ENCODE results near the gene LIPC. TPM values are rescaled to one million over a fixed set of nuclear protein-coding genes. Genes with fewer than 3 reads are reported as not detected.
A peak's percentile ranks its signal among the peaks of the same experiment; 100 is the strongest.

Gene LIPC
- total RNA-seq, 1 experiment from 2014 or later, result not detected

DNA sequence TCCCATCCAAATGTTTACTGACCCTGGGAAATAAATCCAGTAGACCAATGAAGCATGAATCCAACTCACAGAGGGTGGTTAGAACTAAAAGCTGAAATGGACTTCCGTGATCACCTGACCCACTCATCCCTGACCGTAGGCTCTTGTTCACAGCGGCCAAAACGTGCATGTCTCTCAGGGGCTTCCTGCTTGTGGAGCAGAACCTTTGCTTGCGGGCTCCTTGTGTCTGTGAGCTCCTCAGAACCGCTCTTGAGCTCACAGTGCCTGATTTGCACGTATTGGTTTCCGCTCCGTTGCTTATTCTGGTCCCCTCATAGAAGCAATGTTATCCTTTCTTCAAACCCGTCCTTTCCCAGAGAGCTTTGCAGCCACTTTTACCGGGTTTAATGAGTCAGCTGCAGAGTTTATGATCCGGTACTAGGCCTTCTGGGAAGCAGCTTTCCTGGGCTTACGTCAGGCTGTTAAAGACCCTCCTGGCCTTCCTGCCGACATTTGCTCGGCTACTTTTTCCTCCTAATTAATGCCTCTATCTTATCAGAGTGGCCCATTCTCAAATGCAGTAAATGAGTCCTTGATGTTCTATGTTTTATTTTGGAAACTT, 35.4 kb downstream of the LIPC start:
- Mint-ChIP-seq H3K27ac (no peak overlapping the region), H3K4me1 (peaks cover 23% of the 10 kb centered on the region), H3K36me3 (no peaks in the 10 kb centered on the region), H3K9me3 (no peaks in the 10 kb centered on the region), H3K27me3 (ENCODE audit: low read depth) (no peaks in the 10 kb centered on the region), H3K4me3 (no peak overlapping the region)
- ChIA-PET POLR2A (no interaction called here), CTCF (no interaction called here)
- ATAC-seq, result peak; percentile 27; the same call in 1 of the 2 replicates
- DNase-seq (ENCODE audit: low spot score), result no peak
- TF ChIP-seq, protein P1, sequence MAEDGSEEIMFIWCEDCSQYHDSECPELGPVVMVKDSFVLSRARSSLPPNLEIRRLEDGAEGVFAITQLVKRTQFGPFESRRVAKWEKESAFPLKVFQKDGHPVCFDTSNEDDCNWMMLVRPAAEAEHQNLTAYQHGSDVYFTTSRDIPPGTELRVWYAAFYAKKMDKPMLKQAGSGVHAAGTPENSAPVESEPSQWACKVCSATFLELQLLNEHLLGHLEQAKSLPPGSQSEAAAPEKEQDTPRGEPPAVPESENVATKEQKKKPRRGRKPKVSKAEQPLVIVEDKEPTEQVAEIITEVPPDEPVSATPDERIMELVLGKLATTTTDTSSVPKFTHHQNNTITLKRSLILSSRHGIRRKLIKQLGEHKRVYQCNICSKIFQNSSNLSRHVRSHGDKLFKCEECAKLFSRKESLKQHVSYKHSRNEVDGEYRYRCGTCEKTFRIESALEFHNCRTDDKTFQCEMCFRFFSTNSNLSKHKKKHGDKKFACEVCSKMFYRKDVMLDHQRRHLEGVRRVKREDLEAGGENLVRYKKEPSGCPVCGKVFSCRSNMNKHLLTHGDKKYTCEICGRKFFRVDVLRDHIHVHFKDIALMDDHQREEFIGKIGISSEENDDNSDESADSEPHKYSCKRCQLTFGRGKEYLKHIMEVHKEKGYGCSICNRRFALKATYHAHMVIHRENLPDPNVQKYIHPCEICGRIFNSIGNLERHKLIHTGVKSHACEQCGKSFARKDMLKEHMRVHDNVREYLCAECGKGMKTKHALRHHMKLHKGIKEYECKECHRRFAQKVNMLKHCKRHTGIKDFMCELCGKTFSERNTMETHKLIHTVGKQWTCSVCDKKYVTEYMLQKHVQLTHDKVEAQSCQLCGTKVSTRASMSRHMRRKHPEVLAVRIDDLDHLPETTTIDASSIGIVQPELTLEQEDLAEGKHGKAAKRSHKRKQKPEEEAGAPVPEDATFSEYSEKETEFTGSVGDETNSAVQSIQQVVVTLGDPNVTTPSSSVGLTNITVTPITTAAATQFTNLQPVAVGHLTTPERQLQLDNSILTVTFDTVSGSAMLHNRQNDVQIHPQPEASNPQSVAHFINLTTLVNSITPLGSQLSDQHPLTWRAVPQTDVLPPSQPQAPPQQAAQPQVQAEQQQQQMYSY (CRISPR knock-in tag; IDR thresholded peaks at IDR 0.05), result peak; percentile 90
- TF ChIP-seq GABPB1 (CRISPR knock-in tag; IDR thresholded peaks at IDR 0.05) (peak; percentile 89), ZNF416 (CRISPR knock-in tag; IDR thresholded peaks at IDR 0.05) (no peak)

DNA sequence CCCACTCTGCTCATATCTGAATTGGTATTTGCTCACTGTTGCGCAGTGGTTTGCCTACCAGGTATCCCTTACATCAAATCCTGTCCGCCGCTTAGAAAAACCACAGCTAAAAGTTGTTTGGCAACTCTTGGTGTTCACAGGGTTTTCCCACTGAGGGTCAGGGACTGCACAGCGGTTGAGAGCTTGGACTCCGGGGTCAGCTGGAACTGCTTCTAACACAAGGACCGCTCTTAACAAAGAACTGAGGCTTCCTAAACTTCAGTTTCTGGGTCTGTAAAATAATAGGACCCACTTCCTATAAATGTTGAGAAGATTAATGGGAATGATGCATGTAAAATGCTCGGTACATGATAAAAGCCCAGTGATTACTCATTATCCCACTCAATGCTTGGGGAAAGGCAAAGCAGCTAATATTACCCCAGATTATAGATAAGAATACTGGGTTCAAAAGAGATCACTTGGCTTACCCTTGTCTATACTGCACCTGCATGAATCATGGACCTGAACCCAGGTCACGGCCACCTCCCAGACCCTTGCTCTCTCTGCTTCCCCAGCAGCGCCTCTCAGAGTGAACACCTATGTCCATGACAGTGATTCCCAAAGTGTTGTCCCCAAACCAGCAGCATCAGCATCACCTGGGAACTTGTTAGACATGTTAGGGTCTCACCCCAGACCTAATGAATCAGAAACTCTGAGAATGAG, 36.1 kb downstream of the LIPC start:
- ATAC-seq, result no peak
- no peaks in the 10 kb centered on the region for H3K36me3 Mint-ChIP-seq
- H3K27me3 Mint-ChIP-seq (ENCODE audit: low read depth), result no peaks in the 10 kb centered on the region
- ChIA-PET POLR2A (no interaction called here), CTCF (no interaction called here)
- no peaks in the 10 kb centered on the region for H3K9me3 Mint-ChIP-seq
- peaks cover 24% of the 10 kb centered on the region for H3K4me1 Mint-ChIP-seq
- H3K4me3 Mint-ChIP-seq, result no peak overlapping the region
- no peak for DNase-seq (ENCODE audit: low spot score)
- no peak for TF ChIP-seq CREM (CRISPR knock-in tag; IDR thresholded peaks at IDR 0.05)
- TF ChIP-seq, protein P2, sequence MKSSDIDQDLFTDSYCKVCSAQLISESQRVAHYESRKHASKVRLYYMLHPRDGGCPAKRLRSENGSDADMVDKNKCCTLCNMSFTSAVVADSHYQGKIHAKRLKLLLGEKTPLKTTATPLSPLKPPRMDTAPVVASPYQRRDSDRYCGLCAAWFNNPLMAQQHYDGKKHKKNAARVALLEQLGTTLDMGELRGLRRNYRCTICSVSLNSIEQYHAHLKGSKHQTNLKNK (CRISPR knock-in tag; IDR thresholded peaks at IDR 0.05), result no peak
- TF ChIP-seq, protein P3, sequence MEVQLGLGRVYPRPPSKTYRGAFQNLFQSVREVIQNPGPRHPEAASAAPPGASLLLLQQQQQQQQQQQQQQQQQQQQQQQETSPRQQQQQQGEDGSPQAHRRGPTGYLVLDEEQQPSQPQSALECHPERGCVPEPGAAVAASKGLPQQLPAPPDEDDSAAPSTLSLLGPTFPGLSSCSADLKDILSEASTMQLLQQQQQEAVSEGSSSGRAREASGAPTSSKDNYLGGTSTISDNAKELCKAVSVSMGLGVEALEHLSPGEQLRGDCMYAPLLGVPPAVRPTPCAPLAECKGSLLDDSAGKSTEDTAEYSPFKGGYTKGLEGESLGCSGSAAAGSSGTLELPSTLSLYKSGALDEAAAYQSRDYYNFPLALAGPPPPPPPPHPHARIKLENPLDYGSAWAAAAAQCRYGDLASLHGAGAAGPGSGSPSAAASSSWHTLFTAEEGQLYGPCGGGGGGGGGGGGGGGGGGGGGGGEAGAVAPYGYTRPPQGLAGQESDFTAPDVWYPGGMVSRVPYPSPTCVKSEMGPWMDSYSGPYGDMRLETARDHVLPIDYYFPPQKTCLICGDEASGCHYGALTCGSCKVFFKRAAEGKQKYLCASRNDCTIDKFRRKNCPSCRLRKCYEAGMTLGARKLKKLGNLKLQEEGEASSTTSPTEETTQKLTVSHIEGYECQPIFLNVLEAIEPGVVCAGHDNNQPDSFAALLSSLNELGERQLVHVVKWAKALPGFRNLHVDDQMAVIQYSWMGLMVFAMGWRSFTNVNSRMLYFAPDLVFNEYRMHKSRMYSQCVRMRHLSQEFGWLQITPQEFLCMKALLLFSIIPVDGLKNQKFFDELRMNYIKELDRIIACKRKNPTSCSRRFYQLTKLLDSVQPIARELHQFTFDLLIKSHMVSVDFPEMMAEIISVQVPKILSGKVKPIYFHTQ (CRISPR knock-in tag; IDR thresholded peaks at IDR 0.05), result no peak
- TF ChIP-seq, protein P4, sequence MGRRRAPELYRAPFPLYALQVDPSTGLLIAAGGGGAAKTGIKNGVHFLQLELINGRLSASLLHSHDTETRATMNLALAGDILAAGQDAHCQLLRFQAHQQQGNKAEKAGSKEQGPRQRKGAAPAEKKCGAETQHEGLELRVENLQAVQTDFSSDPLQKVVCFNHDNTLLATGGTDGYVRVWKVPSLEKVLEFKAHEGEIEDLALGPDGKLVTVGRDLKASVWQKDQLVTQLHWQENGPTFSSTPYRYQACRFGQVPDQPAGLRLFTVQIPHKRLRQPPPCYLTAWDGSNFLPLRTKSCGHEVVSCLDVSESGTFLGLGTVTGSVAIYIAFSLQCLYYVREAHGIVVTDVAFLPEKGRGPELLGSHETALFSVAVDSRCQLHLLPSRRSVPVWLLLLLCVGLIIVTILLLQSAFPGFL (CRISPR knock-in tag; IDR thresholded peaks at IDR 0.05; ENCODE audit: borderline replicate concordance), result no peak
- no peak for TF ChIP-seq KAT7 (CRISPR knock-in tag; IDR thresholded peaks at IDR 0.05; ENCODE audit: borderline replicate concordance)
- peak; percentile 12; the same call in 1 of the 2 replicates for TF ChIP-seq GABPB1 (CRISPR knock-in tag; IDR thresholded peaks at IDR 0.05)
- TF ChIP-seq, protein P5, sequence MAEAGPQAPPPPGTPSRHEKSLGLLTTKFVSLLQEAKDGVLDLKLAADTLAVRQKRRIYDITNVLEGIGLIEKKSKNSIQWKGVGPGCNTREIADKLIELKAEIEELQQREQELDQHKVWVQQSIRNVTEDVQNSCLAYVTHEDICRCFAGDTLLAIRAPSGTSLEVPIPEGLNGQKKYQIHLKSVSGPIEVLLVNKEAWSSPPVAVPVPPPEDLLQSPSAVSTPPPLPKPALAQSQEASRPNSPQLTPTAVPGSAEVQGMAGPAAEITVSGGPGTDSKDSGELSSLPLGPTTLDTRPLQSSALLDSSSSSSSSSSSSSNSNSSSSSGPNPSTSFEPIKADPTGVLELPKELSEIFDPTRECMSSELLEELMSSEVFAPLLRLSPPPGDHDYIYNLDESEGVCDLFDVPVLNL (CRISPR knock-in tag; IDR thresholded peaks at IDR 0.05; ENCODE audit: borderline replicate concordance, low read depth), result no peak
- TF ChIP-seq, protein P6, sequence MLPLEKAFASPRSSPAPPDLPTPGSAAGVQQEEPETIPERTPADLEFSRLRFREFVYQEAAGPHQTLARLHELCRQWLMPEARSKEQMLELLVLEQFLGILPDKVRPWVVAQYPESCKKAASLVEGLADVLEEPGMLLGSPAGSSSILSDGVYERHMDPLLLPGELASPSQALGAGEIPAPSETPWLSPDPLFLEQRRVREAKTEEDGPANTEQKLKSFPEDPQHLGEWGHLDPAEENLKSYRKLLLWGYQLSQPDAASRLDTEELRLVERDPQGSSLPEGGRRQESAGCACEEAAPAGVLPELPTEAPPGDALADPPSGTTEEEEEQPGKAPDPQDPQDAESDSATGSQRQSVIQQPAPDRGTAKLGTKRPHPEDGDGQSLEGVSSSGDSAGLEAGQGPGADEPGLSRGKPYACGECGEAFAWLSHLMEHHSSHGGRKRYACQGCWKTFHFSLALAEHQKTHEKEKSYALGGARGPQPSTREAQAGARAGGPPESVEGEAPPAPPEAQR (CRISPR knock-in tag; IDR thresholded peaks at IDR 0.05), result no peak
- no peak for TF ChIP-seq FOXP1 (CRISPR knock-in tag; IDR thresholded peaks at IDR 0.05; ENCODE audit: borderline replicate concordance)
- no peak overlapping the region for H3K27ac Mint-ChIP-seq
